ENCODE data around the gene TTC39C. TPM values are rescaled to one million over a fixed set of nuclear protein-coding genes. Genes with fewer than 3 reads are reported as not detected.
"Not testable (repeated sequence)": the region's sequence is repeated elsewhere in the genome, so short reads cannot be mapped to it uniquely, and the experiment has no call there.

Gene TTC39C
- total and polyA plus RNA-seq, 2 donors = 12.6 to 29.9 TPM

- no peak for DNase-seq (ENCODE audit: extremely low spot score)
- Histone ChIP-seq H3K27ac (ENCODE audit: low read depth) (no peak overlapping the region), H3K4me3 (ENCODE audit: low read depth, low read length) (peak overlapping the region; percentile 35), H3K36me3 (ENCODE audit: insufficient read depth) (no peaks in the 10 kb centered on the region), H3K4me1 (ENCODE audit: insufficient read depth) (no peaks in the 10 kb centered on the region)
- 29% methylated on average over 7 of the region's 7 CpGs for WGBS
These were observed 123.8 kb downstream of the TTC39C start for GRCh38 chr18:24138409-24138788.

GRCh38 chr18:24138789-24139616 is 124.4 kb downstream of the TTC39C start, which contains the start of gene CABYR:
TSS of gene CABYR (plus strand) at chr18:24139062. CDS start at chr18:24143115, 4,053 bp downstream.
- WGBS = 3% methylated on average over 63 of the region's 63 CpGs
- no peaks in the 10 kb centered on the region for H3K4me1 ChIP-seq (ENCODE audit: insufficient read depth)
- peak; percentile 55 for DNase-seq (ENCODE audit: extremely low spot score)

GRCh38 chr18:24140697-24141096 is 126.1 kb downstream of the TTC39C start:
- Histone ChIP-seq H3K4me3 (ENCODE audit: low read depth, low read length) (no peak overlapping the region), H3K27ac (ENCODE audit: low read depth) (no peak overlapping the region), H3K4me1 (ENCODE audit: insufficient read depth) (no peaks in the 10 kb centered on the region), H3K36me3 (ENCODE audit: insufficient read depth) (no peaks in the 10 kb centered on the region)
- DNase-seq (ENCODE audit: extremely low spot score) = no peak
- WGBS = 95% methylated on average over 2 of the region's 2 CpGs

More at GRCh38 chr18:24138789-24139616, 124.4 kb downstream of the TTC39C start, which contains the start of gene CABYR:
- Histone ChIP-seq H3K36me3 (ENCODE audit: insufficient read depth) (no peaks in the 10 kb centered on the region), H3K27ac (ENCODE audit: low read depth) (no peak within 1 kb of the TSS), H3K4me3 (ENCODE audit: low read depth, low read length) (peak within 1 kb of the TSS; percentile 35)

- H3K36me3 ChIP-seq (ENCODE audit: insufficient read depth) = no peaks in the 10 kb centered on the region
- no peak overlapping the region for H3K4me3 ChIP-seq (ENCODE audit: low read depth, low read length)
- H3K4me1 ChIP-seq (ENCODE audit: insufficient read depth) = no peaks in the 10 kb centered on the region
- no peak for DNase-seq (ENCODE audit: extremely low spot score)
- H3K27ac ChIP-seq (ENCODE audit: low read depth) = no peak overlapping the region
These were observed 127.8 kb downstream of the TTC39C start for GRCh38 chr18:24142376-24142775.

- DNase-seq (ENCODE audit: extremely low spot score); H3K4me1 ChIP-seq (ENCODE audit: insufficient read depth); H3K36me3 ChIP-seq (ENCODE audit: insufficient read depth); H3K4me3 ChIP-seq (ENCODE audit: low read depth, low read length); H3K27ac ChIP-seq (ENCODE audit: low read depth): not testable (repeated sequence)
- WGBS = 95% methylated on average over 28 of the region's 28 CpGs
These were observed 135.0 kb downstream of the TTC39C start for GRCh38 chr18:24149591-24149990.

- Histone ChIP-seq H3K36me3 (ENCODE audit: insufficient read depth) (no peaks in the 10 kb centered on the region), H3K27ac (ENCODE audit: low read depth) (no peak overlapping the region), H3K4me3 (ENCODE audit: low read depth, low read length) (no peak overlapping the region), H3K4me1 (ENCODE audit: insufficient read depth) (no peaks in the 10 kb centered on the region)
- 91% methylated on average over 3 of the region's 3 CpGs for WGBS
- DNase-seq (ENCODE audit: extremely low spot score) = no peak
These were observed 138.8 kb downstream of the TTC39C start for GRCh38 chr18:24153397-24153796.

GRCh38 chr18:24157855-24158254 is 143.3 kb downstream of the TTC39C start:
- no peaks in the 10 kb centered on the region for H3K4me1 ChIP-seq (ENCODE audit: insufficient read depth)
- no peak overlapping the region for H3K4me3 ChIP-seq (ENCODE audit: low read depth, low read length)
- no peak for DNase-seq (ENCODE audit: extremely low spot score)
- H3K36me3 ChIP-seq (ENCODE audit: insufficient read depth) = no peaks in the 10 kb centered on the region
- H3K27ac ChIP-seq (ENCODE audit: low read depth) = no peak overlapping the region
- WGBS = 93% methylated on average over 3 of the region's 3 CpGs

- DNase-seq (ENCODE audit: extremely low spot score) = no peak
- Histone ChIP-seq H3K27ac (ENCODE audit: low read depth) (no peak overlapping the region), H3K36me3 (ENCODE audit: insufficient read depth) (no peaks in the 10 kb centered on the region), H3K4me1 (ENCODE audit: insufficient read depth) (no peaks in the 10 kb centered on the region), H3K4me3 (ENCODE audit: low read depth, low read length) (no peak overlapping the region)
- WGBS = 97% methylated on average over 5 of the region's 5 CpGs
These were observed 145.5 kb downstream of the TTC39C start for GRCh38 chr18:24160086-24160485.

GRCh38 chr18:24161304-24161703 is 146.8 kb downstream of the TTC39C start:
- no peaks in the 10 kb centered on the region for H3K4me1 ChIP-seq (ENCODE audit: insufficient read depth)
- 75% methylated on average over 2 of the region's 2 CpGs for WGBS
- no peaks in the 10 kb centered on the region for H3K36me3 ChIP-seq (ENCODE audit: insufficient read depth)

GRCh38 chr18:24168496-24168895 is 153.9 kb downstream of the TTC39C start:
- H3K4me1 ChIP-seq (ENCODE audit: insufficient read depth) = no peaks in the 10 kb centered on the region
- H3K36me3 ChIP-seq (ENCODE audit: insufficient read depth) = no peaks in the 10 kb centered on the region
- no peak for DNase-seq (ENCODE audit: extremely low spot score)
- H3K27ac ChIP-seq (ENCODE audit: low read depth) = no peak overlapping the region
- no peak overlapping the region for H3K4me3 ChIP-seq (ENCODE audit: low read depth, low read length)
- WGBS = 89% methylated on average over 7 of the region's 7 CpGs

More at GRCh38 chr18:24161304-24161703, 146.8 kb downstream of the TTC39C start:
- no peak for DNase-seq (ENCODE audit: extremely low spot score)
- H3K4me3 ChIP-seq (ENCODE audit: low read depth, low read length) = no peak overlapping the region
- no peak overlapping the region for H3K27ac ChIP-seq (ENCODE audit: low read depth)

- H3K4me1 ChIP-seq (ENCODE audit: insufficient read depth) = no peaks in the 10 kb centered on the region
- no peaks in the 10 kb centered on the region for H3K36me3 ChIP-seq (ENCODE audit: insufficient read depth)
- WGBS = 92% methylated on average over 8 of the region's 8 CpGs
- no peak overlapping the region for H3K27ac ChIP-seq (ENCODE audit: low read depth)
- no peak for DNase-seq (ENCODE audit: extremely low spot score)
- no peak overlapping the region for H3K4me3 ChIP-seq (ENCODE audit: low read depth, low read length)
These were observed 155.8 kb downstream of the TTC39C start for GRCh38 chr18:24170360-24170759.

- H3K4me3 ChIP-seq (ENCODE audit: low read depth, low read length) = no peak overlapping the region
- peaks cover 3% of the 10 kb centered on the region for H3K36me3 ChIP-seq (ENCODE audit: insufficient read depth)
- H3K27ac ChIP-seq (ENCODE audit: low read depth) = no peak overlapping the region
- 87% methylated on average over 3 of the region's 3 CpGs for WGBS
- H3K4me1 ChIP-seq (ENCODE audit: insufficient read depth) = no peaks in the 10 kb centered on the region
- no peak for DNase-seq (ENCODE audit: extremely low spot score)
These were observed 159.4 kb downstream of the TTC39C start for GRCh38 chr18:24173997-24174396.

- DNase-seq (ENCODE audit: extremely low spot score) = no peak
- H3K36me3 ChIP-seq (ENCODE audit: insufficient read depth) = peaks cover 3% of the 10 kb centered on the region
These were observed 162.3 kb downstream of the TTC39C start for GRCh38 chr18:24176727-24177416.

More at GRCh38 chr18:24176727-24177416, 162.3 kb downstream of the TTC39C start:
- WGBS = 63% methylated on average over 7 of the region's 7 CpGs
- no peaks in the 10 kb centered on the region for H3K4me1 ChIP-seq (ENCODE audit: insufficient read depth)
- H3K27ac ChIP-seq (ENCODE audit: low read depth) = no peak overlapping the region
- H3K4me3 ChIP-seq (ENCODE audit: low read depth, low read length) = no peak overlapping the region

All from urinary bladder (tissue), 4 donors.